ENCODE results near the gene KIRREL3. TPM values are rescaled to one million over a fixed set of nuclear protein-coding genes. Genes with fewer than 3 reads are reported as not detected.

Gene KIRREL3
- polyA plus RNA-seq, 4 donors = 1.5 to 2.1 (median 2.0) TPM

DNA sequence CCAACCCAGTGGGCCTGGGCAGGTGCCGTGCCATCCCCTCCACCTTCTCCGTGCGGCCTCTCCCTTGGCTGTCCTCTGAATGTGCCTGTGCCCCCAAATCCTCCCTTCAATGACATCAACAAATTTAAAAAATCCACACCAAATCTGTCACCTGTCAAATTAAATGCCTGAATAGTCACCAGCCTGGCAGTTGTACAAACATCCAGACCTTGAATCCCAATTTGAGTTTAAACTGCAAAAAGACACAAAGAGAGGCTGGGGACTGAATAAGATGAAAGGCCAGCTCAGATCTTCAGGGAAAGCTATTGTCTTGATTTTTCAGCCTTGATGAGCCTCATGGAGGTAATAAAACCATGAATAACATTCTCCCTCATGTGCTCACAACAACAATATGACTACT lies 194.7 kb downstream of the KIRREL3 start:
- DNase-seq (ENCODE audit: low read depth in 4 of 4, low spot score in 2 of 4) = no peak

DNA sequence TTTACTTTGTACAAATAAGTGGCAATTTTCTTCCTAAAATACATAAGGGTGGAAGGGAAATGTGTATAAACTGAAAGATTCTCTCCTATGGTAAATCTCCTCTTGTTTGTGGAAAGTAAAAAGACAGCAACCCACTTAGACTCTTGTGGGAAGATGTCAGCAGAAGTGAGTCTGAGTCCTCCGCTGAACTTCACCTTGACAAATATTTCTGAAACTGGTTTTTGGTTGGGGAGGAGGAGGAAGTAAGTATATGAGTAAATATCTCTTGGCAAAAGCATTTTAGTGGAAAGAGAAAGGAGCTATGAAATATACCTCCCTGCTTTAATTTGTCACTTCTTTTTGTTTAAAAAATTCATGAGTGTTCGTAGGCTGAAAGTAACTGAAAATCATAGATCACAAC lies 196.2 kb downstream of the KIRREL3 start:
- DNase-seq (ENCODE audit: low read depth in 4 of 4, low spot score in 2 of 4) = no peak

DNA sequence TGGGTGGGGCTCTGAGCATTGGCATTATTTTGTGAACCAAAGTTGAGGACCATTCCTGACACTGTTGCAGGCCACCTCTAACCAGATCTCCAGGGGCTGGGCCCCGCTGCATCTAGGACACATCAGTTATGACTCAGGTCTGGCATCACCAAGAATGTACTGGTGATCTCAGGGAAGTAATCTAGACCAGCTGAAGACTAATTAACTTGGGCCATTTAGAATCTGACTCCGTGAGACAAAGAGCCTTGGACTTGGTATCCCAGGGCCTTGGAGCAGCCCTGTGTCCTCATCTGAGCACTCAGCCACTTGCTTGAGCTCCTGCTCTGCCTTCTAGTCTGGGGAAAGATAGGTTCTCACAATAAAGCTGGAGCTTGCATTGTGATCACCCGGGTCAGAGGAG lies 200.6 kb downstream of the KIRREL3 start:
- no peak for DNase-seq (ENCODE audit: low read depth in 4 of 4, low spot score in 2 of 4)

DNA sequence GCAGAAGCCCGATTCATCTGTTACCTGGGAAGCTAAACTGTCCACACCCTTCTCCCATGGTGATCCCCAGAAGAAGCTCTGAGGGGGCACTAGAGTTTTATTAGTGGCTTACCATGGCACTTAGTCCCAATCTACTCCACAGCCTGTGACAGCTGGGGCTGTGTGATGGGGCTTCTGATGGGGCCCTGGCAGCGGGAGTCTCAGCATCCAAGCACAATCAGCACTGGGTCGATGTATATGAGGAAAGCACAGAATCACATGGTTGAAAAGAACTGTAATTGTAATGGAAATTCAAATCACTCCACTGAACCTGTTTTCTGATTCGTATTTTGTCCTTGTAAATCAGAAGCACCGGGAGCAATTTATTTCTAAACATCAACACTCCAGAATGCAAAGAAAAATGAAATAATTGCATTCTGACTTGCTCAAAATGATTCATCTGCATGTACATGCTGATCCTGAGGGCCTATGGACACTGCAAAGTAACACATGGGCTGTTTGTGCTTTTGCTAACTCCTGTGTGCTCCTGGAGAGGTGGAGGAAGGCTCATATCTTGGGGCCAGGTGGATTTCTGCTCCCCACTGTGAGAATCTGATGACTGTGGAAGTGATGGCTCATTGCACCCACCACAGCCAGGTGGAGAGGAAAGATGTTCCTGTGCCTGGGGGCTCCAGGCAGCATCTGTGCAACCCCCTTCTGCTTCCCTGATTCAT lies 203.0 kb downstream of the KIRREL3 start:
- no peak for DNase-seq (ENCODE audit: low read depth in 4 of 4, low spot score in 2 of 4)

DNA sequence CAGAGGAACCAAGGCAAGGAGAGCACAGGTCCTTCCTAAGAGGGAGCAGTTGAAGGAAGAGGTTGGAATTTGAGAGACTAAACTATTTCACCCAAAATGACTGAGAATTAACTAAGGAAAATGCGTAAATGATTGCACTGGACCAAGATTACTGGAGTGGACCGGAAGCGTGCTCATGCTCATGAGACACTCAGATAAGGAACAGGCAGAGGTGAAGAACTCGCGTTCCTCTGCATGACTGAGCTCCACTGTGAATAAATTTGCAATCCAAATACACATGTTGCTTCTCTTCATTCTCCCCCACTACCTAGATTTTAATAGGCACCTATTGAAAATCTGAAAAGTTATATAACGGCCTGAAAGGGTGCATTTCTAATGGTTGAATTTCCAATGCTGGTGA lies 207.0 kb downstream of the KIRREL3 start:
- no peak for DNase-seq (ENCODE audit: low read depth in 4 of 4, low spot score in 2 of 4)

DNA sequence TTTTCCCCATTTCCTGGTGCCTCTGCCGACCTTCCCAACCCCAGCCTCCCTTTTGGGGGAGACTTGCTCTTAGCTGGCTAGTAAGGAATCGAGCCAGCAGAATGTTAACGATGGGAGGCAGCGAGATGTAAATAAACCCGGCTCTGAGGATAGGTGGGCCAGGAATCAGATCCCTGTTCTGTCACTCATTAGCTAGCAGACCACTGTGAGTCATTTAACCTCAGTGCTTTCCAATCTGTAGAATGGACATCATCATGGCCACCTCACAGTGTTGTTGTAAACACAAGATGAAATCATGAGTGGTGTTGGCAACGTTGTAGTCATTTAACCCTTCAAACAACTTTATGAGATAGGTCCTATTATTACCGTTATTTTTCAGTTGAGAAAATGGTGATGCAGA lies 208.6 kb downstream of the KIRREL3 start:
- DNase-seq (ENCODE audit: low read depth in 4 of 4, low spot score in 2 of 4) = no peak

DNA sequence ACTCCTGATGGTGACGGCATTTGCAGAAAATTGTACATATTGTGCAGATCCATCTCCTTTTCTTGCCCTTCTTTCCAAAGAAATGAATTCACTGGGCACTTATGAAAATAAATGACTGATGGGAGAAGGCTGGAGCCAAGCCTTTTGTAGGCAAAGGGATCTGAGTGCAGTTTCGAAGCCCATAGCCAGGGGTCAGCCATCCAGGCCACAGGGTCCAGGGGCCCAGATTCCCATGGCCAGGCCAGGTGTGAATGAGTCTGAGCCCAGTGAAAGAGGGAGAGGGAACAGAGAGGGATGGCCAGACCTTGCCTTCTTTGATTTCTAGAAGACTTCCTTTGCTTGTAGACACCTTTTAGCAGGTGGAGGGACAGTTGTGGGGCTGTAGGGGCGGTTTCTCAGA lies 209.1 kb downstream of the KIRREL3 start:
- DNase-seq (ENCODE audit: low read depth in 4 of 4, low spot score in 2 of 4) = no peak

DNA sequence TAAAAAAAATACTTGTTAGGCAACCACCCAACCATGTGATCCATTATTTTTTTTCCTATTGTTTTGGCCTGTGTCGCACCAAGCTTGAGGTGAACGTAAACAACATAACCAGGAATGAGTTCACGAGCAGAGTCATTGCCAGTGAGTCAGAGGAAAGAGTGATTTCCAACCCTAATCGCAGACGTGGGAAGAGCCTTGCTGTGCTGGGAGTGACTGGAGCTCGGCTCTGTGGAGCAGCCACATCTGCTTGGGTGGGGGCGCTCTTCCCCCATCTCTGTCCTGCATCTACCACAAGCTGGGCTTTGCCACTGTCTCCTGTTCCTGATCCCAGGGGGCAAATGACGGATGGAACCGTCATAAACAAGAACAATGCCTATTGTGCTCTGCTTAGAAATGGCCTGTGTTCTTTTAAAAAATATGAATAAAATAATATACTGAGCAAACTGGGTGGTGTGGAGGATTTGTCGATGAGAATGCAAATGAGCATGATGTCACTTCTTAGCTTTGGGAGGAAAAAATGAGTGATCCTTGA lies 210.0 kb downstream of the KIRREL3 start:
- DNase-seq (ENCODE audit: low read depth in 4 of 4, low spot score in 2 of 4) = no peak

DNA sequence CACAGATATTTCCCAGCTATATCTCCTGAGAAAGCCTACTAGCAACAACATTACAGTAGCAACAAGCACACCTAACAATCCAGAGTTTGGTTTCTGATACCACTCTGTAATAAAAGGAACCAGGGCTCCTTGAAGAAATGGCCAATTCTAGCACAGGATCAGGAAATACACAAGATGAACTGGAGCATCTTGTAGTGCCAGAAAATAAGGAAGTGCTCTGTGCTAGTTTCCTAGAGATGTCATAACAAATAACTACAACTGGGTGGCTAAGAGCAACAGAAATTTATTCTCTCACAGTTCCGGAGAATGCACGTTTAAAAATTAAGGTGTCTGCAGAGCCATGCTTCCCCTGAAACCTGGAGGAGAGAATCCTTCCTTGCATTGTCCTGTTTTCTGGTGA lies 217.8 kb downstream of the KIRREL3 start:
- DNase-seq (ENCODE audit: low read depth in 4 of 4, low spot score in 2 of 4) = no peak

DNA sequence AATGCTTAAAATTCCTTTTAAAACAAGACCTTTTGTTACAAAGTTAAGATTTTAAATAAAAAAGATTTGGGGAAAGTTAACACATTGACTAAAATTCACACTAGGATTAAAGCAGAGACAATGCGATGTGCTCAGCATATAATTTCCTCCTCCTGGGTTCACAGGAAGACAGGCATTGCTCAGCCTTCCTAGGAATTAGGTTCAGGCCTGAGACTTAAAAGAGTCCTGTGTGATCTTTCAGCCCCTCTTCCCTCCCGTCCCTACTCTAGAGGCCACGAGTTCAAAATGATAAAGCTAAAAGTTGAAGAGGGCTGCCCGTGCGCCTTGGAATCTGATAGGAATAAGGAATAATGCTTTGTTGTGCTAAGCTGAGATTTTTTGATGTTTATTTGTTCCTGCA lies 218.6 kb downstream of the KIRREL3 start:
- DNase-seq (ENCODE audit: low read depth in 4 of 4, low spot score in 2 of 4) = no peak

DNA sequence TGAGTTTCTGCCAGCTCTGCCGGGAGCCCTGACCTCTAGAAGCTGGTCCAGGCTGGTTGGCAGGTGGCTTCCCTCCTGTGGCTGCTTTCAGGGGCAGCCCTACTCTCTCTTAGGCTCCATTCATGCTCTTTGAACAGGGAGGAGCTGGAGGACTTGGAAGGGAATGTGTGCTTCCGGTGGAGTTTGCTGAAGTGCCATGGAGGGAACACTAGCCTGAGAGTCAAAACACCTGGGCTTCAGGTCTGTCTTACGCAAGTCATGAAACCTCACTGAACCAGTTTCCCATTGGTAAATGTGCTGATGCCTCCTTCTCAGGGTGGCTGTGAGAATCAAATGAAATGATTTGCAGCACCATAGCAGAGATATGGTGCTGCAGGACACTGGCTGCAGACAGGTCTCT lies 224.5 kb downstream of the KIRREL3 start:
- no peak for DNase-seq (ENCODE audit: low read depth in 4 of 4, low spot score in 2 of 4)

DNA sequence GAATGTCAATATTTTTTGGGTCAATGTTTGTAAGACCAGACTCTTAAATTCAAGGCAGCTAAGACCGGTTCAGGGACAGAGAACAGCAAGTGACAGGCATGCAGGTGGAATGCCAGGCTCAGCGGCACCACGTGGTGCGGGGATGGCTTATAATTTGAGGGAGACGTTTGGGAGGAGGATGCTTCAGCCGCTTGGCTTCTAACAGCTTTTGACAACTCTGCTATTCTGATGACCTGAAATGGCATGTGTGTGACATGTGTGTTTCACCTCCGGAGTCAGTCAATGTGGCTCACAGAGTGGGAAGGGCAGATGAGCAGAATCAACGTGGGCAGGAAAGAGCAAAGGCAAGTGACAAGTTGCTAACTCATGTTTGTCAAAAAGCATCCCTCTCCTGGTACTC lies 228.3 kb downstream of the KIRREL3 start:
- no peak for DNase-seq (ENCODE audit: low read depth in 4 of 4, low spot score in 2 of 4)

DNA sequence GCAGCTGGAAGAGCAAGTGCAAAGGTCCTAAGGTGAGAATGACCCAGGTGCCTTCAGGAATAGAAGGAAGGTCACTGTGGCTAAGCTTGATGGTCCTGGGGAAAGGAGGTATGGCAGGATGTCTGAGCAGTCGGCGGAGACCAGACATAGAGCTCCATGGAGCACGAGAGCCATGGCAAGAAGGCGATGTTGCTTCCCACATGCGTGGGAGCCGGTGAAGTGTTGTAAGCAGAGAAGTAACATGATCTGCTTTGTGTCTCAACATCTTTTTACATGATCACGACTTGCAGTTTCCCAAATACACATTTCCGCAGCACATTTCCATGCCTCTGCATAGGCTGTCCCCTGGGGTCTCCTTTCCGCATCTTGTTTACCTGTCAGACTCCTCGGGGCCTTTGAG lies 231.9 kb downstream of the KIRREL3 start:
- DNase-seq (ENCODE audit: low read depth in 4 of 4, low spot score in 2 of 4) = no peak

DNA sequence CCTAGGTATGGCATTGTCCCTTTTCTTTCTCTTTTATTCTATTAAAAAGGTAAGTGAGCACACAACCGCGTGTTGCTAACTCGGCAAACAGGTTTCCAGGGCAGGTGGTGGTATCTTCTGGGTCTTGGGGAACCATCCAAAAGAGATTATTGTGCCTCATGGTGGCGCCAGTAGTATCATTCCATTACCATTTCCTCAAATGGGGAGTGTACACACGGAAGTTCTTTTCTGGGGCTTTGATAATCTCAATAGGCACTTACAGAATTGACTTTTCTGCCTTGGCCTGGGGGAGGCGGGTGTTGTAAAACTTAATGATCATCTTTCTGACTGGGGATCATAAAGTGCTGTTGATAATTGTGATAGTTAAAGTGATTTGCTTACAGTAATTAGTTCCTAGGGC lies 234.1 kb downstream of the KIRREL3 start:
- DNase-seq (ENCODE audit: low read depth in 4 of 4, low spot score in 2 of 4) = no peak

DNA sequence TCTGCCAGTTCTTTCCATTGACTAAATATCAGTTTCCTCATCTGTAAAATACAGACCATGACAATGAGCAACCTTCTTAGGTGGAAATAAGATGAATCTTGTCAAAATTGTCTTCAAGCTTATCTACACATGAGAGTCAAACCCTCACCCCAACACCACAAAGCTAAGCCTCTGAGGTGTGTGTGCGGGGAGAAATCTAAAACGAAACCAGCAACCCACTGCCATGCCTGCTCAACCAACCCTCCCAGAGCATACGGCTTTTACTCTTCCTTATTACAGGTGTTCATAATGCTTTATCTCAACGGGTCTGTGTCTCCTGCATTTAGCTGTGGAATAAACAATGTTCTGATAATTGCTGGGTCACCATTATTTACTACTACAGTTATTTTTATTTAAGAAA lies 235.4 kb downstream of the KIRREL3 start:
- DNase-seq (ENCODE audit: low read depth in 4 of 4, low spot score in 2 of 4) = no peak

DNA sequence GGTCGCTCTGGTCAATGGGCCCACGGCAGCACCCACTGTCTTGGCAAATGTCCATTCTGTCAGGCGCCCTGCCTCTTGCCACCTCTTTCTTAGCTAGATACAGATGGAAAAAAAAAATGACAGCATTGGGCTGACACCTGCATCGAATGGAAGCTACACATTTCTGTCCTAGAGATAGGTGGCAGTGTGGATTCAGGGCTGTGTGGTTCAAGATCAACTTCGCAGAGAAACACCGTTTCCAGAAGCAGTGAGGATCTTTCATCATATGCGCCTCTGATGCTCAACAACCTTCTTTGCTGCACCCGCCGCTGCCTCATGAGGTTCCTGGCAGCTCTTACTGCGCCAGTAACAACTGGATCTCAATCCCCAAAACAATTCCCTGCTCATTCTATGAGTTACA lies 236.3 kb downstream of the KIRREL3 start:
- DNase-seq (ENCODE audit: low read depth in 4 of 4, low spot score in 2 of 4) = no peak

DNA sequence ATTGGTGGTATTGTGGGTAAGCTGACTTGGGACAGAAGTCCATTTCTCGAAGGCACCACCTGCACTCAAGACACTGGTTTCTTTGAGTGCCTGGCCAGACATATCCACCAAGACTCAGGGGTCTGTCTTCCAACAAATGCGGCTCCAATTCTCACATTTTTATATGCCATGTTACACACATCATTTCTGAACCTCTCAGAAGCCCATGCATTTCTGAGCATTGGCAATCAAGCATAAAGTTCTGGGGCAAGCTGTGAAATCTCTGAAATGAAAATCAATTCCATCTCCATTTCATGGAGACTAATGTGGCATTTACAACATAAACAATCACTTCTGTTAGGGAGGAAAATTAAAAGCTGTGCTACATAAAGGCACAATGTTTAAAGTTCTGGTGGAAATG lies 243.7 kb downstream of the KIRREL3 start:
- no peak for DNase-seq (ENCODE audit: low read depth in 4 of 4, low spot score in 2 of 4)

DNA sequence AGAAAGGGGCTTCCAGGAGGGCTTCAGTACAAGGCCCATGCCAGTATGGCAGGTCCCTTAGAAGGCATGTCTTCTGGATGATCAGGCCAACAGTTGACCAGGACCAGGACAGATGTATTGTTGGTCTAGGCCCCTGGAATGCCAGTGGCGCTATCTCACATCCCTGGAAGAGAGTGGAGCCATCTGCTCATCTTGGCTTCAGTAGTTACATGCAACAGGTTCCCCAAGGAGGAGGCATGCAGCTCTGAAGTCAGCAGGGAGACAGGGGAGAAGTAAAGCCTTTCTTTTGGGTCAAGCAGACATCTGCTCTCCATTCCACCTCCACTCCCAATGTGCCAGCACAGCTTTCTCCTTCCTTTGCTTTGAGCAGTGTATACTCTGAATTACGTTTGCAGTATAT lies 244.1 kb downstream of the KIRREL3 start:
- no peak for DNase-seq (ENCODE audit: low read depth in 4 of 4, low spot score in 2 of 4)

DNA sequence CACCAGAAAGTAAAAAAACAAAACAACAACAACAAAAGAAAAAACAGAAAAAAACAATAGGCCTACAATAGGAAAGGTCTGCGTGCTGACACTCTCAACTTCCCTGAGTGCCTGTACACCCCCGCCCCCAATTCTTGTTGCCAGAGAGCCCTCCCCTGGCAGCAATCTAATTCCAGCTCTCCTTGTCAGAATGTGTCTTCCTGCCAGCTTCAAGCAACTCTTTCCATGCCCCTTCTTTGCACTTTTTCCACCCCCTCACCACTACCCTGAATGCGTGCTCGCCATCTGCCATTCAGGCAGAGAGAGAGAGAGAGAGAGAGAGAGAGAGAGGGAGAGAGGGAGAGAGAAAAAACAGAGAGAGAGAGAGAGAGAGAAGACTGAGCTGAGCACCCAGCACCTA lies 245.0 kb downstream of the KIRREL3 start:
- DNase-seq (ENCODE audit: low read depth in 4 of 4, low spot score in 2 of 4) = no peak

DNA sequence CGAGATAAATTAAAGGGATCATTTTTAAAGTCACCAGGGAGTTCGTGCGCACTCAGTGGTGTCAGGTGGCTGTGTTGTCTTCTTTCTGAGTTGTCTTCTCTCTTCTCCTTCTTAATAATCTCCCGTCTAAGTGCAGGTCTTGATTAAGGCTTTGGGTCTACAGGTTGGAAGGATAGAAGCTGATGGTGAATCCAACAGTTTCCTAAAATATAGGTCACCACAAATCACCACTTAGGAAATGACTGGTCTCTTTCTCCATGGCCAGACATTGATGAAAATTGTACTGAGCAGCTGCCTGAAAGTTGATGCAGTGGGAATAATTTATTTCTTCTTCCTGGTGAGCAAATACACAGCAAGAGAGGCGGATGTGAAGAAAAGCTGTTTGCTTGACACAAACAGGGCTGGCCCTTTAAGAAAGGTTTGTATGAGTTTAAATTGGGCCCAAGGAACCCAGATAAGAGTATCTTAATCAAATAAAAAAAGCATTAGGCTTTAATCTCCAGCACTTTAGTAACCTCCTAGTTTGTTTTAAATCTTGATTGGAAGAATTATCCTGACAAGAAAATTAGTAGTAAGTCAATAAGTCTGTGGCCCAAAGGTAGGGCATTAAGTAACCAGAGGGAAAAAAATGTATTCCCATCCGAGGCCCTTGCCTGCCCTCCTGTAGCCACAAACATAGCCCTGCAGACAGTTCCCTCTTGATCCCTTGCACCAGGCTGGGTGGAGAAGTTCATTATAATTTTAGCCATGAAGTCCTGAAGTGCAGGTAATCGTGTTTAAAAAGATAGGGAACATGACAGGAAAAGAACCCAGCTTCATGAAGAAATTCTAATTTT lies 245.8 kb downstream of the KIRREL3 start:
- DNase-seq (ENCODE audit: low read depth in 4 of 4, low spot score in 2 of 4) = no peak

DNA sequence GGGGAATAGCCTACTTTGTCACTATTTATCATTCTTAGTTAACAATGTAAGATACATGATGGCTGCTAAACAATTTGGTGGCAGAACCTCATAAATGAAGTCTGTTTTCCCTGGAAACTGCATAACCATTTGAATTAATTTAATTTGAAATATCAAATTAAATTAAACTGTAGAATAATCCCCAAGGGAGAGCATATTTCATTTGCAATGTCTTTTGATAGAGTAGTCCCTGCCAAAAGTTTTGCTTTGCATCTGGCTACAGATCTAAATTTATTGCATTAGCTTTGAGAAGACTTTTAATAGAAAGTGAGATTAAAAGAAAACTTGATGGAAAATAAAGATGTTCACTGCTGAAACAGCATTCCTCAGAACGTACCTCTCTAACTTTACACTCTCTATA lies 246.6 kb downstream of the KIRREL3 start:
- no peak for DNase-seq (ENCODE audit: low read depth in 4 of 4, low spot score in 2 of 4)

DNA sequence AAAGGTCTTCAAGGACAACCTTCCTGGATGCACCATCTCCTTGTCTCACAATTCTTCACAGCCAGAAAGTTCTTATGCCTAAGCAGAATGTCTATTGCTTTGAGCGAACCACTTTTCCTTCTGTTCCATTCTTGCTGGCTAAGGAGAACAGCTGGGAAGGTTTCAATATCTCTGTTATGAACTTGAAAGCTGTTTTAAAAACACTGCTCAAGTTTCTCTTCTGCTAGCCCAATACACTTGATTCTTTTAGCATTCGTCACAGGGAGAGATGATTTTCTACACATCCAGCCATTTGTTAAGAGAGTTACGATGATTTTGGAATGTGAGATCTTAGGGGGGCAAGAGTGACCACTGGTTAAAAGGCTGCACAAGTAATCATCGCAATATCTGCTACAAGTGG lies 249.3 kb downstream of the KIRREL3 start:
- no peak for DNase-seq (ENCODE audit: low read depth in 4 of 4, low spot score in 2 of 4)
